ENCODE data around the gene SOWAHA. TPM values are rescaled to one million over a fixed set of nuclear protein-coding genes. Genes with fewer than 3 reads are reported as not detected.

SOWAHA gene
- total RNA-seq, 4 donors from 2014 or later, result 13.2 to 128 (median 97.5) TPM

GRCh38 chr5:132824426-132824825 lies 11.3 kb downstream of the SOWAHA start:
- H3K36me3 ChIP-seq, result peaks cover 0 to 22% (median 0%) of the 10 kb centered on the region in 3 donors
- TF ChIP-seq POLR2A (IDR thresholded peaks at IDR 0.05), result no peak
- no peak for TF ChIP-seq CTCF (IDR thresholded peaks at IDR 0.05)
- peaks cover 0 to 19% (median 3%) of the 10 kb centered on the region in 4 donors for H3K4me1 ChIP-seq
- no peak for DNase-seq
- no peaks in the 10 kb centered on the region for H3K27me3 ChIP-seq
- H3K27ac ChIP-seq, result no peak overlapping the region
- no peaks in the 10 kb centered on the region for H3K9me3 ChIP-seq
- H3K4me3 ChIP-seq, result no peak overlapping the region

GRCh38 chr5:132825033-132825833 lies 12.1 kb downstream of the SOWAHA start:
- no peak for DNase-seq
- Histone ChIP-seq H3K27me3 (no peaks in the 10 kb centered on the region), H3K4me1 (peaks cover 0 to 14% (median 3%) of the 10 kb centered on the region in 4 donors), H3K36me3 (peaks cover 0 to 22% (median 0%) of the 10 kb centered on the region in 3 donors), H3K27ac (no peak overlapping the region), H3K9me3 (no peaks in the 10 kb centered on the region), H3K4me3 (peak overlapping the region; percentile 17 to 44 (median 30))
- no peak for TF ChIP-seq POLR2A (IDR thresholded peaks at IDR 0.05)
- TF ChIP-seq CTCF (IDR thresholded peaks at IDR 0.05), result no peak

GRCh38 chr5:132825834-132826391 lies 12.8 kb downstream of the SOWAHA start:
- H3K4me1 ChIP-seq, result peaks cover 0 to 16% (median 3%) of the 10 kb centered on the region in 4 donors
- peak overlapping the region; percentile 17 to 44 (median 30) for H3K4me3 ChIP-seq
- peak overlapping the region in 2 of 4 donors; percentile 7 to 15 for H3K27ac ChIP-seq
- no peak for DNase-seq
- TF ChIP-seq POLR2A (IDR thresholded peaks at IDR 0.05) (no peak), CTCF (IDR thresholded peaks at IDR 0.05) (no peak)
- H3K9me3 ChIP-seq, result no peaks in the 10 kb centered on the region
- no peaks in the 10 kb centered on the region for H3K27me3 ChIP-seq
- peaks cover 0 to 22% (median 0%) of the 10 kb centered on the region in 3 donors for H3K36me3 ChIP-seq

GRCh38 chr5:132826424-132827082 lies 13.5 kb downstream of the SOWAHA start:
- no peak for TF ChIP-seq CTCF (IDR thresholded peaks at IDR 0.05)
- no peak for TF ChIP-seq POLR2A (IDR thresholded peaks at IDR 0.05)
- Histone ChIP-seq H3K9me3 (no peaks in the 10 kb centered on the region), H3K27ac (peak overlapping the region in 1 of 4 donors; percentile 7), H3K4me1 (peaks cover 0 to 20% (median 3%) of the 10 kb centered on the region in 4 donors), H3K27me3 (no peaks in the 10 kb centered on the region), H3K36me3 (peaks cover 0 to 22% (median 0%) of the 10 kb centered on the region in 3 donors), H3K4me3 (peak overlapping the region in 1 of 4 donors; percentile 35)
- DNase-seq, result no peak

- Histone ChIP-seq H3K27me3 (no peaks in the 10 kb centered on the region), H3K4me3 (no peak overlapping the region), H3K27ac (no peak overlapping the region), H3K9me3 (no peaks in the 10 kb centered on the region), H3K4me1 (peaks cover 0 to 20% (median 3%) of the 10 kb centered on the region in 4 donors), H3K36me3 (peaks cover 0 to 17% (median 0%) of the 10 kb centered on the region in 3 donors)
- TF ChIP-seq CTCF (IDR thresholded peaks at IDR 0.05) (no peak), POLR2A (IDR thresholded peaks at IDR 0.05) (no peak)
- no peak for DNase-seq
Measured at GRCh38 chr5:132827943-132828673, 15.0 kb downstream of the SOWAHA start.
